ENCODE measurements around the gene TTC38.

TTC38 gene

DNA sequence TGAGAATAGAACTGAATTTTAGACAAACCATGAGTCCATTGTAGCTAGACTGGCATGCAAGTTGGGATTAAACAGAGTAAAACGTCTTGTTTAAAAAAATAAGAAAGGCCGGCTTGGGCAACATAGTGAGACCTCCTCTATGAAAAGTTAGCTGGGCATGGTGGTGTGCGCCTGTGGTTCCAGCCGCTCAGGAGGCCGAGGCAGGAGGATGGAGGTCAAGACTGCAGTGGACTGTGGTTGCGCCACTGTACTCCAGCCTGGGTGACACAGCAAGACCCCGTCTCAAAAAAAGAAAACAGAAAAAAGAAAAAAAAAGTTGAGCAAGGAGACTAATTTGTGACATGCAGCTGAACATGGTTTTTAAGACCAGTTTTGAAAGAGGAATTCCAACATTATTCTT, 41.2 kb upstream of the TTC38 start:
- no peak overlapping the region for H3K4me3 ChIP-seq (ENCODE audit: low read depth, low read length)
- no peak for DNase-seq (ENCODE audit: low read depth)
- TF ChIP-seq, protein P1, sequence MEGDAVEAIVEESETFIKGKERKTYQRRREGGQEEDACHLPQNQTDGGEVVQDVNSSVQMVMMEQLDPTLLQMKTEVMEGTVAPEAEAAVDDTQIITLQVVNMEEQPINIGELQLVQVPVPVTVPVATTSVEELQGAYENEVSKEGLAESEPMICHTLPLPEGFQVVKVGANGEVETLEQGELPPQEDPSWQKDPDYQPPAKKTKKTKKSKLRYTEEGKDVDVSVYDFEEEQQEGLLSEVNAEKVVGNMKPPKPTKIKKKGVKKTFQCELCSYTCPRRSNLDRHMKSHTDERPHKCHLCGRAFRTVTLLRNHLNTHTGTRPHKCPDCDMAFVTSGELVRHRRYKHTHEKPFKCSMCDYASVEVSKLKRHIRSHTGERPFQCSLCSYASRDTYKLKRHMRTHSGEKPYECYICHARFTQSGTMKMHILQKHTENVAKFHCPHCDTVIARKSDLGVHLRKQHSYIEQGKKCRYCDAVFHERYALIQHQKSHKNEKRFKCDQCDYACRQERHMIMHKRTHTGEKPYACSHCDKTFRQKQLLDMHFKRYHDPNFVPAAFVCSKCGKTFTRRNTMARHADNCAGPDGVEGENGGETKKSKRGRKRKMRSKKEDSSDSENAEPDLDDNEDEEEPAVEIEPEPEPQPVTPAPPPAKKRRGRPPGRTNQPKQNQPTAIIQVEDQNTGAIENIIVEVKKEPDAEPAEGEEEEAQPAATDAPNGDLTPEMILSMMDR (conservative IDR thresholded peaks at IDR 0.05; ENCODE audit: low read depth, low read length), result no peak

DNA sequence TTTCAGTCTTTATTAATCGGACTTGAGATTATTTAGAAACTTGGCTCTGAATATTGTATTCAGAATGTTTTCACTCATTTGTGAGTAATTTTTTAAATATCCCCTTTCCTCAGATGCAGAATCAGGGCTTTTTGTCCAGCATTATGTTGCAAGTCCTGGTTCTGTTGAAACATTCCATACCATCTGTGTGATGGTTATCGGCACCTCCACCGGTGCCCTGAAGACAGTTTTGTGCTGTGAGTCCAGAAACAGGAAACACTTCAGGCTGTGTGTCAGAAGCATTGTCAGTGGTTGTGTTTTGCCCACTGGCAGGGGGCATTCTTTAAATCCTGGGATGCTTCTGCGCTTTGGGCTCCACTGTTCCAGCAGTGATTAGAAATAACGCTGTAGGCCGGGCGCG, 38.1 kb upstream of the TTC38 start:
- TF ChIP-seq, protein P1 (conservative IDR thresholded peaks at IDR 0.05; ENCODE audit: low read depth, low read length), result no peak
- no peak overlapping the region for H3K4me3 ChIP-seq (ENCODE audit: low read depth, low read length)
- peak; percentile 47 for DNase-seq (ENCODE audit: low read depth)

GRCh38 chr22:46230262-46230901, 37.4 kb upstream of the TTC38 start:
- no peak overlapping the region for H3K4me3 ChIP-seq (ENCODE audit: low read depth, low read length)
- TF ChIP-seq, protein P1 (conservative IDR thresholded peaks at IDR 0.05; ENCODE audit: low read depth, low read length), result no peak
- DNase-seq (ENCODE audit: low read depth), result no peak

DNA sequence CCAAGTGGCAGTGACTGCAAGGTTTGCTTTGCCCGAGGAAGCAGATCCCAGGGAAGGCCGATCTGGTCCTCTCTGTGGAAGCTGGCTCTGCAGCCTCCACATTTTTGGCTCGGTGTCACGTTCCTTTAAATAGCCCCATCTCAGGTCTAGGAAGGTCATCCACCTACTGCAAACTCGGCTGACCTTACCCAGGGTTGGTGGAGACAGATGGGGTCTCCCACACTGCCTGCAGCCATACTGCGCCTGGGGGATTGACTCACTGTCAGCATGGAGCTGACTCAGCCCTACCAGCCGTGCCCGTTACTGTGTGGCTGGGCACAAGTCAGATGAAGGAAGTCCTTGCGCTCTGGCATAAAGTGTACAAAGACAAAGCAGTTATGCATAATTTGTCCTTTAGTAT, 34.6 kb upstream of the TTC38 start:
- H3K4me3 ChIP-seq (ENCODE audit: low read depth, low read length), result no peak overlapping the region
- TF ChIP-seq, protein P1 (conservative IDR thresholded peaks at IDR 0.05; ENCODE audit: low read depth, low read length), result no peak
- peak; percentile 7 for DNase-seq (ENCODE audit: low read depth)

- no peak overlapping the region for H3K4me3 ChIP-seq (ENCODE audit: low read depth, low read length)
- TF ChIP-seq, protein P1 (conservative IDR thresholded peaks at IDR 0.05; ENCODE audit: low read depth, low read length), result no peak
- DNase-seq (ENCODE audit: low read depth), result no peak
These were observed 32.8 kb upstream of the TTC38 start for GRCh38 chr22:46234969-46235368.

- DNase-seq (ENCODE audit: low read depth), result no peak
- TF ChIP-seq, protein P1 (conservative IDR thresholded peaks at IDR 0.05; ENCODE audit: low read depth, low read length), result no peak
- no peak overlapping the region for H3K4me3 ChIP-seq (ENCODE audit: low read depth, low read length)
These were observed 30.2 kb upstream of the TTC38 start for GRCh38 chr22:46237453-46238124.

GRCh38 chr22:46238541-46238940, 29.3 kb upstream of the TTC38 start:
- TF ChIP-seq, protein P1 (conservative IDR thresholded peaks at IDR 0.05; ENCODE audit: low read depth, low read length), result no peak
- no peak for DNase-seq (ENCODE audit: low read depth)
- H3K4me3 ChIP-seq (ENCODE audit: low read depth, low read length), result no peak overlapping the region

All from choroid plexus epithelial cell (primary cell).